IPS DF 4.7 (cell line): ENCODE results near the gene ENOX1.
"Not testable (repeated sequence)": the region's sequence is repeated elsewhere in the genome, so short reads cannot be mapped to it uniquely, and the experiment has no call there.

ENCODE experiments used
- DNase-seq: peaks from one replicate; pipeline ENCODE4 v3.0.0-alpha.2; 2013; ENCODE audit warnings: low spot score; ENCODE audit errors: extremely low read depth

ENOX1 gene

GRCh38 chr13:43786766-43787517 is at the start of gene ENOX1:
Gene ENOX1 (minus strand): TSS chr13:43786972.
- no peak for DNase-seq

- no peak for DNase-seq
Measured at GRCh38 chr13:43835701-43836100, 48.9 kb upstream of the ENOX1 start.

- no peak for DNase-seq
Measured at GRCh38 chr13:43831088-43831487, 44.3 kb upstream of the ENOX1 start.

- no peak for DNase-seq
Measured at GRCh38 chr13:43830497-43830881, 43.7 kb upstream of the ENOX1 start.

GRCh38 chr13:43824656-43825055 is 37.9 kb upstream of the ENOX1 start:
- DNase-seq = not testable (repeated sequence)

- DNase-seq = no peak
Measured at GRCh38 chr13:43822969-43823368, 36.2 kb upstream of the ENOX1 start.

- DNase-seq = no peak
Measured at GRCh38 chr13:43816401-43816889, 29.7 kb upstream of the ENOX1 start.

- DNase-seq = no peak
Measured at GRCh38 chr13:43815204-43815603, 28.4 kb upstream of the ENOX1 start.

GRCh38 chr13:43808676-43809075 is 21.9 kb upstream of the ENOX1 start:
- DNase-seq = no peak

- DNase-seq = no peak
Measured at GRCh38 chr13:43805681-43806128, 18.9 kb upstream of the ENOX1 start.

- no peak for DNase-seq
Measured at GRCh38 chr13:43805071-43805468, 18.3 kb upstream of the ENOX1 start.

GRCh38 chr13:43804461-43805070 is 17.8 kb upstream of the ENOX1 start:
- no peak for DNase-seq

- DNase-seq = no peak
Measured at GRCh38 chr13:43802511-43802910, 15.7 kb upstream of the ENOX1 start.

- DNase-seq = no peak
Measured at GRCh38 chr13:43800828-43801227, 14.1 kb upstream of the ENOX1 start.

GRCh38 chr13:43799191-43799590 is 12.4 kb upstream of the ENOX1 start:
- no peak for DNase-seq

- no peak for DNase-seq
Measured at GRCh38 chr13:43797869-43798268, 11.1 kb upstream of the ENOX1 start.

- DNase-seq = no peak
Measured at GRCh38 chr13:43797159-43797558, 10.4 kb upstream of the ENOX1 start.

- no peak for DNase-seq
Measured at GRCh38 chr13:43794416-43794815, 7.6 kb upstream of the ENOX1 start.

- DNase-seq = no peak
Measured at GRCh38 chr13:43792076-43792881, 5.5 kb upstream of the ENOX1 start.

- no peak for DNase-seq
Measured at GRCh38 chr13:43787997-43788396, 1.2 kb upstream of the ENOX1 start.

- no peak for DNase-seq
Measured at GRCh38 chr13:43787518-43787891, 733 bp upstream of the ENOX1 start.

GRCh38 chr13:43786472-43786765 is 353 bp downstream of the ENOX1 start:
- DNase-seq = no peak
